NCI-H1436 treated with DMSO at 0.1 percent for 48 hours (cell line): ENCODE measurements around the gene TMEM120B.

Source experiments
- DNase-seq: peaks from one replicate; lab custom pipeline; 2025; lab: John Stamatoyannopoulos, UW

Gene TMEM120B

GRCh38 chr12:121820056-121820455 lies 107.5 kb downstream of the TMEM120B start:
- DNase-seq = no peak

- DNase-seq = no peak
These were observed 110.0 kb downstream of the TMEM120B start for GRCh38 chr12:121822393-121823100.

- no peak for DNase-seq
These were observed 110.7 kb downstream of the TMEM120B start for GRCh38 chr12:121823101-121823726.

- no peak for DNase-seq
These were observed 111.2 kb downstream of the TMEM120B start for GRCh38 chr12:121823727-121824115.

GRCh38 chr12:121825041-121825523 lies 112.5 kb downstream of the TMEM120B start:
- no peak for DNase-seq

GRCh38 chr12:121826318-121827150 lies 114.0 kb downstream of the TMEM120B start:
- DNase-seq = no peak

GRCh38 chr12:121827351-121828099 lies 115.0 kb downstream of the TMEM120B start:
- no peak for DNase-seq

GRCh38 chr12:121828306-121828705 lies 115.8 kb downstream of the TMEM120B start:
- DNase-seq = no peak

- no peak for DNase-seq
These were observed 116.3 kb downstream of the TMEM120B start for GRCh38 chr12:121828826-121829225.

GRCh38 chr12:121829250-121829918 lies 116.8 kb downstream of the TMEM120B start:
- DNase-seq = no peak

- DNase-seq = no peak
These were observed 117.6 kb downstream of the TMEM120B start for GRCh38 chr12:121830134-121830533.

GRCh38 chr12:121830588-121831265 lies 118.2 kb downstream of the TMEM120B start:
- no peak for DNase-seq
